ENCODE results near the gene CHN2. TPM values are rescaled to one million over a fixed set of nuclear protein-coding genes. Genes with fewer than 3 reads are reported as not detected.

The CHN2 gene
- total RNA-seq, 1 experiment from 2014 or later = 0.15 TPM

DNA sequence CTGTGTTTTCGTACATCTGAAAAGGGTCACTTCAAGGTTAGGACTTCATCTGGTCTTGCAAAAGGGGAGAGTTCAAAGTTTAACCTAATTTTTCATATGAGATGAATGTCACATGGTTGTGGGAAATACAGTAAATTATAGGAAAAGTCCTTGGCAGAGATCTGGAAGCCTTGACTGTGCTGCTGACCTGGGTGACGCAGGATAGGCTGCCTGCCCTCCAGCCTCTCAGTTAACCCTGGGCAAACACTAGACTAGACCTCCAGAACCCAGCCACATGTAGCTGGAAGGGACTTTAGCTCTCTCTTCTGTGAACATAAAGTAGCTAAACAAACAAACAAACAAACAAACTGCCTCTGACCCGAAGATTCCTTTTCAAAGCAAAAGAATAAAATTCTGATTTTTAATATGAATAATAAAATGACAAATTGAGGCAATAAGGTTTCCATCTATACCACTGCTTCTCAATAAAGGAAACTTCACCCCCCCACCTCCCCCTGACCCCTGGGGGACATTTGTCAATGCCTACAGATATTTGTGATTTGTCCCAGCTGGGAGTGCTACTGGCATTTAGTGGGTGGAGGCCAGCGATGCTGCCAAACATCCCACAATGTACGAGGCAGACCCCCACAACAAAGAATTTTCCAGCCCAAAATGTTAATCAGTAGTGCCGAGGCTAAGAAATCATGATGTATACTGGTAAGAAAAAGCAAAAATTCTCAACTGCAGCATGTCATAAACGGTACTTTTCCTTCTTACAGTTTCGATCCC lies 293.8 kb downstream of the CHN2 start:
- Histone ChIP-seq H3K4me1 (ENCODE audit: control insufficient read depth, insufficient read depth, low read length) (peaks cover 2% of the 10 kb centered on the region; the same call in 1 of the 2 replicates), H3K36me3 (ENCODE audit: control insufficient read depth, insufficient read depth, low read length) (no peaks in the 10 kb centered on the region), H3K27ac (ENCODE audit: low read length) (no peak overlapping the region), H3K27me3 (ENCODE audit: control insufficient read depth, insufficient read depth, low read length) (no peaks in the 10 kb centered on the region; the same call in 1 of the 2 replicates), H3K4me3 (ENCODE audit: low read depth in 2 of 2, low read length in 2 of 2) (no peak overlapping the region), H3K9me3 (ENCODE audit: control insufficient read depth, insufficient read depth, low read depth, low read length) (no peaks in the 10 kb centered on the region)
- CTCF ChIA-PET = no interaction called here
- TF ChIP-seq TCF7L2 (IDR thresholded peaks at IDR 0.05; ENCODE audit: low read depth, low read length) (no peak), POLR2AphosphoS5 (IDR thresholded peaks at IDR 0.05; ENCODE audit: low read depth, low read length) (no peak), SIN3A (IDR thresholded peaks at IDR 0.05; ENCODE audit: borderline replicate concordance, insufficient read depth, low read depth, low read length) (no peak), CTCF (IDR thresholded peaks at IDR 0.05) (no peak)
- TF ChIP-seq, protein P1, sequence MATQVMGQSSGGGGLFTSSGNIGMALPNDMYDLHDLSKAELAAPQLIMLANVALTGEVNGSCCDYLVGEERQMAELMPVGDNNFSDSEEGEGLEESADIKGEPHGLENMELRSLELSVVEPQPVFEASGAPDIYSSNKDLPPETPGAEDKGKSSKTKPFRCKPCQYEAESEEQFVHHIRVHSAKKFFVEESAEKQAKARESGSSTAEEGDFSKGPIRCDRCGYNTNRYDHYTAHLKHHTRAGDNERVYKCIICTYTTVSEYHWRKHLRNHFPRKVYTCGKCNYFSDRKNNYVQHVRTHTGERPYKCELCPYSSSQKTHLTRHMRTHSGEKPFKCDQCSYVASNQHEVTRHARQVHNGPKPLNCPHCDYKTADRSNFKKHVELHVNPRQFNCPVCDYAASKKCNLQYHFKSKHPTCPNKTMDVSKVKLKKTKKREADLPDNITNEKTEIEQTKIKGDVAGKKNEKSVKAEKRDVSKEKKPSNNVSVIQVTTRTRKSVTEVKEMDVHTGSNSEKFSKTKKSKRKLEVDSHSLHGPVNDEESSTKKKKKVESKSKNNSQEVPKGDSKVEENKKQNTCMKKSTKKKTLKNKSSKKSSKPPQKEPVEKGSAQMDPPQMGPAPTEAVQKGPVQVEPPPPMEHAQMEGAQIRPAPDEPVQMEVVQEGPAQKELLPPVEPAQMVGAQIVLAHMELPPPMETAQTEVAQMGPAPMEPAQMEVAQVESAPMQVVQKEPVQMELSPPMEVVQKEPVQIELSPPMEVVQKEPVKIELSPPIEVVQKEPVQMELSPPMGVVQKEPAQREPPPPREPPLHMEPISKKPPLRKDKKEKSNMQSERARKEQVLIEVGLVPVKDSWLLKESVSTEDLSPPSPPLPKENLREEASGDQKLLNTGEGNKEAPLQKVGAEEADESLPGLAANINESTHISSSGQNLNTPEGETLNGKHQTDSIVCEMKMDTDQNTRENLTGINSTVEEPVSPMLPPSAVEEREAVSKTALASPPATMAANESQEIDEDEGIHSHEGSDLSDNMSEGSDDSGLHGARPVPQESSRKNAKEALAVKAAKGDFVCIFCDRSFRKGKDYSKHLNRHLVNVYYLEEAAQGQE (IDR thresholded peaks at IDR 0.05; ENCODE audit: insufficient read depth in 1 of 2, low read depth in 2 of 2, low read length in 1 of 2) = no peak
- DNase-seq (ENCODE audit: low read depth, low spot score) (no peak), ATAC-seq (no peak)
- in situ Hi-C loops (cut with HindIII; ENCODE audit: low pct_unique_long_range_greater_than_20kb, low sequenced_read_pairs) = no loop called here
- POLR2A ChIA-PET = no interaction called here
- BruUV-seq (replicated peaks) = no TSS peak
- intact Hi-C loops (cut with micrococcal nuclease; ENCODE audit: unreplicated experiment) = no loop called here

GRCh38 chr7:29488977-29489376 lies 294.4 kb downstream of the CHN2 start:
- Histone ChIP-seq H3K4me3 (ENCODE audit: low read depth in 2 of 2, low read length in 2 of 2) (no peak overlapping the region), H3K27ac (ENCODE audit: low read length) (no peak overlapping the region), H3K27me3 (ENCODE audit: control insufficient read depth, insufficient read depth, low read length) (no peaks in the 10 kb centered on the region; the same call in 1 of the 2 replicates), H3K36me3 (ENCODE audit: control insufficient read depth, insufficient read depth, low read length) (no peaks in the 10 kb centered on the region), H3K9me3 (ENCODE audit: control insufficient read depth, insufficient read depth, low read depth, low read length) (no peaks in the 10 kb centered on the region), H3K4me1 (ENCODE audit: control insufficient read depth, insufficient read depth, low read length) (peaks cover 2% of the 10 kb centered on the region; the same call in 1 of the 2 replicates)
- no TSS peak for BruUV-seq (replicated peaks)
- in situ Hi-C loops (cut with HindIII; ENCODE audit: low pct_unique_long_range_greater_than_20kb, low sequenced_read_pairs) (no loop called here), intact Hi-C loops (cut with micrococcal nuclease; ENCODE audit: unreplicated experiment) (no loop called here)
- no peak for DNase-seq (ENCODE audit: low read depth, low spot score)
- TF ChIP-seq TCF7L2 (IDR thresholded peaks at IDR 0.05; ENCODE audit: low read depth, low read length) = no peak
- no peak for TF ChIP-seq CTCF (IDR thresholded peaks at IDR 0.05)
- no peak for TF ChIP-seq SIN3A (IDR thresholded peaks at IDR 0.05; ENCODE audit: borderline replicate concordance, insufficient read depth, low read depth, low read length)
- TF ChIP-seq POLR2AphosphoS5 (IDR thresholded peaks at IDR 0.05; ENCODE audit: low read depth, low read length) = no peak
- TF ChIP-seq, protein P1 (IDR thresholded peaks at IDR 0.05; ENCODE audit: insufficient read depth in 1 of 2, low read depth in 2 of 2, low read length in 1 of 2) = no peak
- no peak for ATAC-seq
- ChIA-PET CTCF (interaction anchor here (0.6 kb wide), 1 partner anchor 299 kb away, joined by 3 read pairs; no protein-coding TSS in a partner anchor), POLR2A (no interaction called here)

Data from Panc1 (cell line).